GM12864 (cell line): Measurements from ENCODE around the gene SMC3.

Experiments used
- DNase-seq: peaks from one replicate; pipeline ENCODE4 v3.0.0-alpha.2; 2011; ENCODE audit warnings: low read depth
- H3K4me3 ChIP-seq: 2 replicates; pipeline ENCODE4 v1.5.1; 2011; ENCODE audit warnings: mild to moderate bottlenecking, low read depth, low read length, control low read depth
- CTCF ChIP-seq: IDR thresholded peaks from 2 replicates; pipeline ENCODE4 v1.5.1; 2011; ENCODE audit warnings: low read depth, mild to moderate bottlenecking, moderate library complexity, low read length, control low read depth, inconsistent platforms; ENCODE audit errors: missing control alignments

Gene SMC3

GRCh38 chr10:110613996-110614495, 46.6 kb downstream of the SMC3 start:
- TF ChIP-seq CTCF, result no peak
- H3K4me3 ChIP-seq, result no peak overlapping the region
- DNase-seq, result no peak

GRCh38 chr10:110615057-110615747, 47.7 kb downstream of the SMC3 start:
- no peak for TF ChIP-seq CTCF
- DNase-seq, result no peak
- no peak overlapping the region for H3K4me3 ChIP-seq

GRCh38 chr10:110616493-110617033, 49.1 kb downstream of the SMC3 start:
- no peak overlapping the region for H3K4me3 ChIP-seq
- DNase-seq, result no peak
- no peak for TF ChIP-seq CTCF

- no peak for TF ChIP-seq CTCF
- DNase-seq, result no peak
Observed at GRCh38 chr10:110617425-110618229, 50.1 kb downstream of the SMC3 start.

GRCh38 chr10:110618230-110618610, 50.7 kb downstream of the SMC3 start:
- DNase-seq, result no peak
- TF ChIP-seq CTCF, result no peak
- H3K4me3 ChIP-seq, result no peak overlapping the region

More at GRCh38 chr10:110617425-110618229, 50.1 kb downstream of the SMC3 start:
- no peak overlapping the region for H3K4me3 ChIP-seq

- DNase-seq, result no peak
- H3K4me3 ChIP-seq, result no peak overlapping the region
- TF ChIP-seq CTCF, result no peak
Observed at GRCh38 chr10:110619514-110620397, 52.3 kb downstream of the SMC3 start.
